HPDE6-E6E7 (cell line): ENCODE data around the gene SHC3.
A peak's percentile ranks its signal among the peaks of the same experiment; 100 is the strongest.

Source experiments
- DNase-seq: peaks from one replicate; pipeline ENCODE4 v3.0.0; 2011; ENCODE audit warnings: missing footprints; ENCODE audit errors: extremely low spot score

Gene SHC3

GRCh38 chr9:89024727-89025126 is 153.9 kb downstream of the SHC3 start:
- DNase-seq: no peak

GRCh38 chr9:89023740-89024139 is 154.9 kb downstream of the SHC3 start:
- no peak for DNase-seq

GRCh38 chr9:89022902-89023301 is 155.7 kb downstream of the SHC3 start:
- DNase-seq: no peak

- no peak for DNase-seq
Observed at GRCh38 chr9:89022001-89022759, 156.4 kb downstream of the SHC3 start.

- peak; percentile 21 for DNase-seq
Observed at GRCh38 chr9:89021154-89021803, 157.3 kb downstream of the SHC3 start.

GRCh38 chr9:89020754-89021153 is 157.9 kb downstream of the SHC3 start:
- DNase-seq: no peak

- no peak for DNase-seq
Observed at GRCh38 chr9:89015336-89015735, 163.3 kb downstream of the SHC3 start.

GRCh38 chr9:89014153-89014552 is 164.5 kb downstream of the SHC3 start:
- DNase-seq: no peak

- DNase-seq: no peak
Observed at GRCh38 chr9:89013660-89014059, 165.0 kb downstream of the SHC3 start.

- no peak for DNase-seq
Observed at GRCh38 chr9:89012294-89013042, 166.2 kb downstream of the SHC3 start.

GRCh38 chr9:89011683-89012082 is 166.9 kb downstream of the SHC3 start:
- no peak for DNase-seq

- DNase-seq: no peak
Observed at GRCh38 chr9:89010526-89011111, 168.0 kb downstream of the SHC3 start.

GRCh38 chr9:89010056-89010455 is 168.6 kb downstream of the SHC3 start:
- no peak for DNase-seq

GRCh38 chr9:89009546-89009840 is 169.1 kb downstream of the SHC3 start:
- DNase-seq: no peak

GRCh38 chr9:89008744-89009545 is 169.7 kb downstream of the SHC3 start:
- no peak for DNase-seq

GRCh38 chr9:89008055-89008743 is 170.4 kb downstream of the SHC3 start:
- no peak for DNase-seq

GRCh38 chr9:89006996-89007967 is 171.3 kb downstream of the SHC3 start:
- DNase-seq: no peak

GRCh38 chr9:89006267-89006666 is 172.4 kb downstream of the SHC3 start:
- DNase-seq: no peak

GRCh38 chr9:89005323-89005722 is 173.3 kb downstream of the SHC3 start:
- DNase-seq: no peak

GRCh38 chr9:89002987-89003386 is 175.6 kb downstream of the SHC3 start:
- DNase-seq: no peak
